GM12878 (cell line): ENCODE results near the gene SCIN.

Source experiments
- CHD4 ChIP-seq: fragments of 200-600 bp; sonication (generic); IDR thresholded peaks from 2 replicates; pipeline ENCODE4 v1.6.1; 2016; ENCODE audit warnings: mild to moderate bottlenecking
- CTCF ChIP-seq, 3 experiments: IDR thresholded peaks in 2 of 3; conservative IDR thresholded peaks in 1 of 3; 2 replicates each; pipeline ENCODE4 v1.5.1; 2011; ENCODE audit warnings: low read depth in 3 of 3, low read length in 3 of 3, mild to moderate bottlenecking in 3 of 3, control low read depth in 2 of 3, moderate library complexity in 2 of 3, inconsistent platforms in 1 of 3, mixed read lengths in 1 of 3; ENCODE audit not compliant: control insufficient read depth in 2 of 3, insufficient read depth in 1 of 3; ENCODE audit errors: extremely low read depth in 1 of 3
- EGR1 ChIP-seq, 2 experiments: IDR thresholded peaks; 1 replicate in 1 of 2; 2 replicates in 1 of 2; pipeline ENCODE4 v1.6.1; 2011 to 2012; ENCODE audit warnings: low read depth in 2 of 2, low read length in 2 of 2, borderline replicate concordance in 1 of 2, mild to moderate bottlenecking in 1 of 2, moderate library complexity in 1 of 2
- EP300 ChIP-seq, 2 experiments: fragments of 150-350 bp in 1 of 2; IDR thresholded peaks; 2 replicates each; pipeline ENCODE4 v1.6.1; 2011 to 2012; ENCODE audit warnings: low read depth in 2 of 2, low read length in 2 of 2, borderline replicate concordance in 1 of 2, improper control_type of control experiment in 1 of 2, inconsistent platforms in 1 of 2; ENCODE audit not compliant: control insufficient read depth in 1 of 2
- JUNB ChIP-seq: IDR thresholded peaks from 2 replicates; pipeline ENCODE4 v1.6.1; 2016; ENCODE audit warnings: antibody characterized with exemption, mild to moderate bottlenecking
- MEF2A ChIP-seq: IDR thresholded peaks from 2 replicates; pipeline ENCODE4 v1.6.1; 2011; ENCODE audit warnings: low read depth, mild to moderate bottlenecking, low read length, moderate library complexity; ENCODE audit not compliant: insufficient read depth
- MTA2 ChIP-seq: fragments of 450-650 bp; IDR thresholded peaks from 2 replicates; pipeline ENCODE4 v1.6.1; 2016; ENCODE audit warnings: low read depth, mild to moderate bottlenecking, moderate library complexity
- RAD21 ChIP-seq: IDR thresholded peaks from 2 replicates; pipeline ENCODE4 v1.6.1; 2011; ENCODE audit warnings: mild to moderate bottlenecking, low read depth, low read length, moderate library complexity; ENCODE audit not compliant: insufficient read depth
- SP1 ChIP-seq: IDR thresholded peaks from one replicate; pipeline ENCODE4 v1.6.1; 2011; ENCODE audit warnings: low read depth, low read length

- TF ChIP-seq EGR1 (IDR thresholded peaks at IDR 0.05; ENCODE audit: borderline replicate concordance in 1 of 2, low read depth in 2 of 2, low read length in 2 of 2) (no peak), CTCF (IDR thresholded peaks at IDR 0.05 in 2 of 3, conservative IDR thresholded peaks at IDR 0.05 in 1 of 3; ENCODE audit: control insufficient read depth in 2 of 3, extremely low read depth in 1 of 3, insufficient read depth in 1 of 3, low read depth in 3 of 3, low read length in 3 of 3) (no peak), CHD4 (no peak), MEF2A (no peak), RAD21 (no peak), EP300 (IDR thresholded peaks at IDR 0.05; ENCODE audit: borderline replicate concordance in 1 of 2, control insufficient read depth in 1 of 2, low read depth in 2 of 2, low read length in 2 of 2) (no peak), JUNB (no peak), MTA2 (no peak), SP1 (no peak)
Observed at GRCh38 chr7:12689451-12689850, 118.9 kb downstream of the SCIN start.
